ENCODE data around the gene KCNJ6.

KCNJ6 gene

DNA sequence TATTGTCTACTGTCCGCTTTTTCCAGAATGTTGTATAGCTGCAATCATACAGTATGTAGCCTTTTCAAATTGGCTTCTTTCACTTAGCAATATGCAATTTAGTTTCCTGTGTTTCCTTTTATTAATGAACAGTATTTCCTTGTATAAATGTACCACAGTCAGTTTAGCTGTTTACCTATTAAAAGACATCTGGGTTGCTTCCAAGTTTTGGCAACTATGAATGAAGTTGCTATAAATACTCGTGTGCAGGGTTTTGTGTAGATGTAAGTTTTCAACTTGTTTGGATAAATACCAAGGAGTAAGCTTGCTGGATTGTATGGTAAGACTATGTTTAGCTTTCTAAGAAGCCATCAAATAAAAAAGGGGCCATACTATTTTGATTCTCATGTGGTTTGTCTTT lies 24.4 kb upstream of the KCNJ6 start:
- DNase-seq (ENCODE audit: low read depth), result no peak
- TF ChIP-seq, protein P1, sequence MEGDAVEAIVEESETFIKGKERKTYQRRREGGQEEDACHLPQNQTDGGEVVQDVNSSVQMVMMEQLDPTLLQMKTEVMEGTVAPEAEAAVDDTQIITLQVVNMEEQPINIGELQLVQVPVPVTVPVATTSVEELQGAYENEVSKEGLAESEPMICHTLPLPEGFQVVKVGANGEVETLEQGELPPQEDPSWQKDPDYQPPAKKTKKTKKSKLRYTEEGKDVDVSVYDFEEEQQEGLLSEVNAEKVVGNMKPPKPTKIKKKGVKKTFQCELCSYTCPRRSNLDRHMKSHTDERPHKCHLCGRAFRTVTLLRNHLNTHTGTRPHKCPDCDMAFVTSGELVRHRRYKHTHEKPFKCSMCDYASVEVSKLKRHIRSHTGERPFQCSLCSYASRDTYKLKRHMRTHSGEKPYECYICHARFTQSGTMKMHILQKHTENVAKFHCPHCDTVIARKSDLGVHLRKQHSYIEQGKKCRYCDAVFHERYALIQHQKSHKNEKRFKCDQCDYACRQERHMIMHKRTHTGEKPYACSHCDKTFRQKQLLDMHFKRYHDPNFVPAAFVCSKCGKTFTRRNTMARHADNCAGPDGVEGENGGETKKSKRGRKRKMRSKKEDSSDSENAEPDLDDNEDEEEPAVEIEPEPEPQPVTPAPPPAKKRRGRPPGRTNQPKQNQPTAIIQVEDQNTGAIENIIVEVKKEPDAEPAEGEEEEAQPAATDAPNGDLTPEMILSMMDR (IDR thresholded peaks at IDR 0.05; ENCODE audit: low read length, missing control alignments), result no peak
- no peak overlapping the region for H3K4me3 ChIP-seq (replicated peaks; ENCODE audit: low read depth, low read length)

DNA sequence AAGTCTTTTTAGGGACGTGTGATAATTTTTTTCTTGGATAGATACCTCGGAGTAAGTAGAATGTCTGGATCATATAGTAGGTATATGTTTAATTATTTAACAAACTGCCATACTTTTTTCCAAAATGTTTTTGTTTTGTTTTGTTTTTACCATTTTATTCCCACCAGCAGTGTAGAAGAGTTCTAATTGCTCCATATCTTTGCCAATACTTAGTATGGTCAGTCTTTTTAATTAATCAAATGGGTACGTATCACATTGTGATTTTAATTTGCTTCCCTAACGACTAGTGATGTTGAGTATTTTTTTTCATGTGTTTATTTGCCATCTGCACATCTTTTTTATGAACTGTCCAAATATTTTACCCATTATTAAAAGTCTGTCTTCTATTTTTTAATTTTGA lies 23.6 kb upstream of the KCNJ6 start:
- H3K4me3 ChIP-seq (replicated peaks; ENCODE audit: low read depth, low read length), result no peak overlapping the region
- no peak for DNase-seq (ENCODE audit: low read depth)
- TF ChIP-seq, protein P1 (IDR thresholded peaks at IDR 0.05; ENCODE audit: low read length, missing control alignments), result no peak

DNA sequence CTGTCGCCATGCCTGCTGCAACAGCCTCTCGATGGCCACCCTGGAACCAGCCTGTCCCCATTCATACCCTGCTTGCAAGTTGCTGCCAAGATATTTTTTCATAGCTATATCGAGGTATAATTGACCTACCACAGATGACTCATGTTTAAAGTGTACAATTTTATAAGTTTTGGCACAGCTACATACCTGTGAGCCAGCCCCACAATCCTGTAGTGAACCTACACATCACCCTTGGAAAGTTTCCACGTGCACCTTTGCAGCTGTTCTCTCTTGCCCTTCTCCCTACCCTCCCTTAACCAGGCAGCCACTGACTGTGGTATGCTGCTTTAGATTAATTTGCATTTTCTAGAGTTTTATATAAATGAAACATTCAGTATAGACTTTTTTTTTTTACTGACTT lies 23.0 kb upstream of the KCNJ6 start:
- TF ChIP-seq, protein P1 (IDR thresholded peaks at IDR 0.05; ENCODE audit: low read length, missing control alignments), result no peak
- DNase-seq (ENCODE audit: low read depth), result no peak
- H3K4me3 ChIP-seq (replicated peaks; ENCODE audit: low read depth, low read length), result no peak overlapping the region

DNA sequence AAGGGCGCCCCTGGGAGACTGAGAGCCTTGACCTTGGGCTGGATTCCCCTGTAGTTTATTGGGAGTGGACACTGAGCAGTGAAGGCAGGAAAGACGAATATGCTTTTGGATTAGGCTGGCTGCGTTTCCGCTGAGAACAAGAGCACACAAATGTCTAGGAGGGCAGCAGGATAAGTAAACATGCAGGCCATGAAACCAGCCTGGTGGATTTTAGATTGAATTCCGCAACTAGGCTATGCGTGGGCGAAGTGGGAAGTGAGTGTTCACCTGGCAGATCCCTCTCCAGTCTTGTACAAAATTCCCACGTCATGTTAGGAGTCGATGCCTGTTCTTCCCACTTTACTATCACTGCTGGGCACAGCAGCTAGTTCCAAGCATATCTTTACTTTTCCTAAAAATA lies 21.4 kb upstream of the KCNJ6 start:
- H3K4me3 ChIP-seq (replicated peaks; ENCODE audit: low read depth, low read length), result no peak overlapping the region
- TF ChIP-seq, protein P1 (IDR thresholded peaks at IDR 0.05; ENCODE audit: low read length, missing control alignments), result no peak
- no peak for DNase-seq (ENCODE audit: low read depth)

DNA sequence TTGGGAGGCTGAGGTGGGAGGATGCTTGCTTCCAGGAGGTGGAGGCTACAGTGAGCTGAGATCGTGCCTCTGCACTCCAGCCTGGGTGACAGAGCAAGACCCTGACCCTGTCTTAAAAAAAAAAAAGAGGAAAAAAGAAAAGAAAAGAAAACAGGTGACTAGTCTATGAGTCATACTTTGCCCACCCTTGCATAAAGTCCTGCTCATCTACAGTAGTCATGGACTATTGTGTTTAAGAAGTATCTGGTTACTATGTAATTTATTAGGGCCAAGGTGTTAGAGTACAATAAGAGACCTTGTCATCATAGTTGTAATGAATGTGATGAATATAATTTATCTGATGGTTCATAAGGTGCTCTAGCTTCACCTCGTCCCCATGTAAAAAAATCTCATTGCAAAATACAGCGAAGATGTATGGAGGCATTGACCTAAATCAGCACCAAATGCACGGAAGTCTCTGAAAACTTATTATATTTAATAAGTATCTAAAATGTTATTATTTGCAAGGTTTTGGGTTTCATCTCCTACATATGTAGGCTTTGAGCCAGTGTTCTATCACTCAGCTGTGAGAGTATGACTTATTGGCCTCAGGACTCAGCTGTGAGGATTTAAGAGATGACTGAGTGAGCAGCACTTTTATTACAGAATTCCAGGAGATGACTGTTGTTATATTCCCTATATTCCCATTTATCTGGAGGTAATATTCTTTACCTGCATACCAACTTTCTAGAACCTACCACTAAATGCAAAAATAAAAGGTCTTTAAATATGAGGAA lies 19.9 kb upstream of the KCNJ6 start:
- TF ChIP-seq, protein P1 (IDR thresholded peaks at IDR 0.05; ENCODE audit: low read length, missing control alignments), result no peak
- no peak overlapping the region for H3K4me3 ChIP-seq (replicated peaks; ENCODE audit: low read depth, low read length)
- no peak for DNase-seq (ENCODE audit: low read depth)

DNA sequence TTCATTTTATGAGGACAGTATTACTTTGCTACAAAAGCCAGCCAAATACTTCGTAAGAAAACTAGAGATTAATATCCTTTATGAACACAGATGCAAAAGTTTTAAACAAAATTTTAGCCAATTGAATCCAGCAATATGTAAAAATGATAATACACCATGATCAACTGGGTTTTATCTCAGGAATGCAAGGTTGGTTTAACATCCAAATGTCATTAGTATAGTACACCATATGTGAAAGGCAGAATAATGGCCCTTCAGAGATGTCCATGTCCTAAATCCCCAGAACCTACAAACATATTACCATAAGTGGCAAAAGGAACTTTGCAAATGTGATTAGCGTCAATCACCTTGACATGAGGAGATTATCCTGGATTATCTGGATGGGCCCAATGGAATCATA lies 16.7 kb upstream of the KCNJ6 start:
- no peak for DNase-seq (ENCODE audit: low read depth)
- TF ChIP-seq, protein P1 (IDR thresholded peaks at IDR 0.05; ENCODE audit: low read length, missing control alignments), result no peak
- no peak overlapping the region for H3K4me3 ChIP-seq (replicated peaks; ENCODE audit: low read depth, low read length)

DNA sequence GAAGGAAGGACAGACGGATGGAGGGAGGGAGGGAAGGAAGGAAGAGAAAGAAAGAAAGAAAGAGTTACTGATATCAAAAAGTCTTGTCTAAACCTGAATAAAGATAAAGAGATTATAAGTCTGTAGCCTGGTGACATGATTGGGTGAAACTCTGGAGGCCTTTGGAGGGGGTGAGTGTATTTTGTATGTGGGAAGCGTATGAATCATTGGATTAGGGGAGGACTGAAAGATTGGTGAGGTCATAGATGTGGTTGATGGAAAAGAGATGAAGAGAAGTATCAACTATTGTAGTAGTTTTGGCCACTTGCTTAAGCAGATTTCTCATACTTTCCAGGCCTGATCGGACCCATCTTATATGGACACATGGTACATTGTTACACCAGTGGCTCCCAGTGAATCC lies 11.5 kb upstream of the KCNJ6 start:
- TF ChIP-seq, protein P1 (IDR thresholded peaks at IDR 0.05; ENCODE audit: low read length, missing control alignments), result no peak
- no peak for DNase-seq (ENCODE audit: low read depth)
- H3K4me3 ChIP-seq (replicated peaks; ENCODE audit: low read depth, low read length), result no peak overlapping the region
